ENCODE data around the gene ETV6.
A peak's percentile ranks its signal among the peaks of the same experiment; 100 is the strongest.
"Not testable (repeated sequence)": the region's sequence is repeated elsewhere in the genome, so short reads cannot be mapped to it uniquely, and the experiment has no call there.

ETV6 gene

DNA sequence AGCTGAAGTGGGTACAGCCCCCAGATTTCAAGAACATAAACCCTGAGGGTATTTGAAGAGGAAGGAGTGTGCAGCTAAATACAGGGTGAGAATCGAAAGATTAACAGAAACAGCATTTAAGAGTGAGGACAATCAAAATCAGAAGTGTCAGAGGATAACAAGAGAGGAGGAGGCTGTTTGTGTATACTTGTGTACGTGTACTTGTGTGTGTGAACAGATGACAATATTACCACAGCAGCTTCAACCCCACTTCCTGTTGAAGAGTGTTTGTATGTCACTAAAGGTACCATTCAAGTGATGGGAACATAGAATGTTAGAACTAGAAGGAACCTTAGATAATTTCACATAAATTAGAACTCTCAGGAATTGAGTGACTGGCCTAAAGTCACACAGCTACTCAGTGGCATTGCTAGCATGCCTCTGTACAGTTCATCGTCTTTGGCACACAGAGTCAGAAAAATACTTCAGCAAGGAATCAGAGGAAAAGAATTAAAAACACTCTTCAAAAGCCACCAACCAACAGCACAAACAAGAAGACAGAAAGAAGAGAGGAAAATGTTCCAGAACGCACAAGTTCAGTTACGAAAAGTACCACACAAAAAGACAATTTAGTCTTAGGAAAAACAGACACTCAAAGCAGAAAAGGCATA is 256.9 kb downstream of the ETV6 start:
- Histone ChIP-seq H3K27me3 (ENCODE audit: insufficient read depth, low read depth, severe bottlenecking) (no peaks in the 10 kb centered on the region), H3K4me3 (ENCODE audit: low read depth, low read length) (no peak overlapping the region), H3K36me3 (no peaks in the 10 kb centered on the region), H3K9me3 (ENCODE audit: severe bottlenecking) (peaks cover 13% of the 10 kb centered on the region), H3K27ac (no peak overlapping the region)
- no peak for TF ChIP-seq CTCF (IDR thresholded peaks at IDR 0.05; ENCODE audit: low read depth, low read length)
- no peak for DNase-seq

DNA sequence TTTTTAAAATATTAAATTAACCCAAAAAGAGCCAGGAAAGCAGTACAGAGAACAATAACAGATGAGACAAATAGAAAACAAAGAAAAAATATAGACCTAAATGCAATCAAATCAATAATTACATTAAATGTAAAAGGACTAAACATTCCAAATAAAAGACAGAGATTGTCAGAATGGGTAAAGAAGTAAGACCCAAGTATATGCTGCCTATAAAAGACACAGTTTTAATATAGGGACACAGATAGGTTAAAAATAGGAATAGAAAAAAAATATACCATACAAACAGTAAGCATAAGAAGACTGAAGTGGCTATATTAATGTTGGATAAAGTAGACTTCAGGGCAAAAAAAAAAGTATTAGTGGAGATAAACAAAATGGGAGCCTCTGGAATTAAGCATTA is 258.2 kb downstream of the ETV6 start:
- TF ChIP-seq CTCF (IDR thresholded peaks at IDR 0.05; ENCODE audit: low read depth, low read length), result no peak
- no peak for DNase-seq

DNA sequence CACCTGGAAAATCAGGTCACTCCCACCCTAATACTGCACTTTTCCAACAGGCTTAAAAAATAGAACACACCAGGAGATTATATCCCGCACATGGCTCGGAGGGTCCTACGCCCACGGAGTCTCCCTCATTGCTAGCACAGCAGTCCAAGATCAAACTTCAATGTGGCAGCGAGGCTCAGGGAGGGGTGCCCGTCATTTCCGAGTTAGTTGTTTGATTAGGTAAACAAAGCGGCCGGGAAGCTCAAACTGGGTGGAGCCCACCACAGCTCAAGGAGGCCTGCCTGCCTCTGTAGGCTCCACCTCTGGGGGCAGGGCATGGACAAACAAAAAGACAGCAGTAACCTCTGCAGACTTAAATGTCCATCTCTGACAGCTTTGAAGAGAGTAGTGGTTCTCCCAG is 259.9 kb downstream of the ETV6 start:
- not testable (repeated sequence) for H3K27ac ChIP-seq; H3K4me3 ChIP-seq (ENCODE audit: low read depth, low read length); H3K27me3 ChIP-seq (ENCODE audit: insufficient read depth, low read depth, severe bottlenecking); DNase-seq; H3K36me3 ChIP-seq
- H3K9me3 ChIP-seq (ENCODE audit: severe bottlenecking), result peaks cover 13% of the 10 kb centered on the region

More for the DNA sequence above, 258.2 kb downstream of the ETV6 start:
- Histone ChIP-seq H3K27ac (no peak overlapping the region), H3K36me3 (no peaks in the 10 kb centered on the region), H3K27me3 (ENCODE audit: insufficient read depth, low read depth, severe bottlenecking) (no peaks in the 10 kb centered on the region), H3K9me3 (ENCODE audit: severe bottlenecking) (peaks cover 13% of the 10 kb centered on the region), H3K4me3 (ENCODE audit: low read depth, low read length) (no peak overlapping the region)

- H3K4me3 ChIP-seq (ENCODE audit: low read depth, low read length), result no peak overlapping the region
- no peak for DNase-seq
- TF ChIP-seq CTCF (IDR thresholded peaks at IDR 0.05; ENCODE audit: low read depth, low read length), result no peak
- H3K36me3 ChIP-seq, result no peaks in the 10 kb centered on the region
- no peaks in the 10 kb centered on the region for H3K27me3 ChIP-seq (ENCODE audit: insufficient read depth, low read depth, severe bottlenecking)
- H3K27ac ChIP-seq, result no peak overlapping the region
- H3K9me3 ChIP-seq (ENCODE audit: severe bottlenecking), result no peaks in the 10 kb centered on the region
Measured at GRCh38 chr12:11916113-11916512, 266.6 kb downstream of the ETV6 start.

- Histone ChIP-seq H3K4me3 (ENCODE audit: low read depth, low read length) (no peak overlapping the region), H3K27me3 (ENCODE audit: insufficient read depth, low read depth, severe bottlenecking) (no peaks in the 10 kb centered on the region), H3K9me3 (ENCODE audit: severe bottlenecking) (no peaks in the 10 kb centered on the region), H3K27ac (no peak overlapping the region), H3K36me3 (no peaks in the 10 kb centered on the region)
- TF ChIP-seq CTCF (IDR thresholded peaks at IDR 0.05; ENCODE audit: low read depth, low read length), result no peak
- DNase-seq, result no peak
Measured at GRCh38 chr12:11916771-11917170, 267.3 kb downstream of the ETV6 start.

DNA sequence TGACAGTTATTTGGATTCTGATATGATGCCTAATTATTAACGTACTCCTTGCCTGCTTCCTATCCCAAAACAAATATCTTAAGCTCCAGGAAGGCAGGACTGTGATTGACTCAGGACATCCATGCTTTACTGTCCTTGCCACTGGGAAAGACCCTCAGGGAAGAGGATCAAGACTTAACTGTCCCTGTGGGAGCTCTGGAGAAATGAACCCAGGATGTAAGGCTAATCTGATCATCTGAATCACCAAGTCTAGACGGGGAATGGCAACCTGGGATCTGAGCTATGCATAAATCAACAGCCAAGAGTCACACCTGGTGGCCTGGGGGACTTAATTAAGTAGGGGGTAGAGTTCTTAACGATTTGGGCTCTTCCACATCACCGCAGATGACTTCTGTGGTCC is 268.0 kb downstream of the ETV6 start:
- Histone ChIP-seq H3K27me3 (ENCODE audit: insufficient read depth, low read depth, severe bottlenecking) (no peaks in the 10 kb centered on the region), H3K36me3 (no peaks in the 10 kb centered on the region), H3K27ac (no peak overlapping the region), H3K9me3 (ENCODE audit: severe bottlenecking) (no peaks in the 10 kb centered on the region), H3K4me3 (ENCODE audit: low read depth, low read length) (no peak overlapping the region)
- TF ChIP-seq CTCF (IDR thresholded peaks at IDR 0.05; ENCODE audit: low read depth, low read length), result no peak
- peak; percentile 39 for DNase-seq
